K562 (cell line): ENCODE results near the gene SPINK8. TPM values are rescaled to one million over a fixed set of nuclear protein-coding genes. Genes with fewer than 3 reads are reported as not detected.

ENCODE experiments used
- AFF4 ChIP-seq: sonication (generic); formaldehyde crosslinking; IDR thresholded peaks from 2 replicates; pipeline ENCODE4 v1.8.0; 2023; ENCODE audit warnings: mild to moderate bottlenecking, missing genetic modification reagents
- BMI1 ChIP-seq: fragments of 150-350 bp; IDR thresholded peaks from 2 replicates; pipeline ENCODE4 v1.6.1; 2014; ENCODE audit warnings: low read length
- CGGBP1 ChIP-seq: fragments of 250-450 bp; sonication (Bioruptor Pico); IDR thresholded peaks from 2 replicates; pipeline ENCODE4 v1.9.0; 2021; ENCODE audit warnings: mild to moderate bottlenecking
- SNRNP70 ChIP-seq: fragments of 200-400 bp; formaldehyde crosslinking; optimal IDR thresholded peaks from 2 replicates; pipeline ENCODE3; 2017; ENCODE audit warnings: low read depth, low read length
- TFE3 ChIP-seq: fragments of 450-650 bp; formaldehyde crosslinking; IDR thresholded peaks from 2 replicates; pipeline ENCODE4 v1.4.0; 2020; ENCODE audit warnings: mild to moderate bottlenecking, mixed read lengths
- THAP7 ChIP-seq: fragments of 250-450 bp; sonication (Bioruptor Pico); IDR thresholded peaks from 2 replicates; pipeline ENCODE4 v1.5.0; 2021
- ZNF232 ChIP-seq: sonication (generic); formaldehyde crosslinking; IDR thresholded peaks from 2 replicates; pipeline ENCODE4 v1.8.0; 2022; ENCODE audit warnings: mild to moderate bottlenecking, missing genetic modification reagents
- polyA plus RNA-seq, 8 experiments: library from polyadenylated mRNA; depleted of rRNA in 4 of 8; stranded (reverse) in 5 of 8; unstranded in 3 of 8; fragments of >200 nt; fragmentation: Nextera tagmentation in 2 of 8; fragmentation: Illumina TruSeq in 1 of 8; extraction: Ambion mirVana in 2 of 8; extraction: Trizol in 1 of 8; gene quantifications; 2 replicates each; pipeline versions ENCODE4 v1.2.1 to v1.2.3, GENCODE V29; 2011 to 2014; ENCODE audit warnings: inconsistent platforms in 1 of 8, missing spikeins in 1 of 8
- total RNA-seq, 7 experiments: library from RNA; depleted of rRNA in 6 of 7; stranded (reverse); fragments of >200 nt in 6 of 7; fragmentation: Illumina TruSeq in 2 of 7; extraction: Trizol in 2 of 7; gene quantifications; 2 replicates each; pipeline versions ENCODE4 v1.2.1 to v1.2.3, GENCODE V29; 2011 to 2021; ENCODE audit warnings: low replicate concordance in 1 of 7

SPINK8 gene
- total and polyA plus RNA-seq, 9 of the 15 experiments (the other 6 are each of a cell fraction or from before 2014, with no cell fraction given) = not detected

- TF ChIP-seq ZNF232 (CRISPR knock-in tag) (no peak), SNRNP70 (no peak), AFF4 (CRISPR knock-in tag) (no peak), TFE3 (CRISPR knock-in tag) (no peak), THAP7 (CRISPR knock-in tag) (no peak), CGGBP1 (CRISPR knock-in tag) (no peak), BMI1 (no peak)
These were observed 43.8 kb downstream of the SPINK8 start (continued) for GRCh38 chr3:48289659-48290058.
